Progenitor cell of endocrine pancreas (in vitro differentiated cells): ENCODE data around the gene DNAH8. TPM values are rescaled to one million over a fixed set of nuclear protein-coding genes. Genes with fewer than 3 reads are reported as not detected.

ENCODE experiments used
- DNase-seq: peaks from one replicate; pipeline ENCODE4 v3.0.0; 2021; ENCODE audit warnings: low spot score; ENCODE audit not compliant: unreplicated experiment
- H3K27ac Mint-ChIP-seq: 2 replicates; pipeline ENCODE4 v1.8.0; 2021; ENCODE audit warnings: mild to moderate bottlenecking, moderate library complexity, mixed read lengths
- H3K27me3 Mint-ChIP-seq: 2 replicates; pipeline ENCODE4 v1.8.0; 2021; ENCODE audit warnings: mixed read lengths
- H3K36me3 Mint-ChIP-seq: 2 replicates; pipeline ENCODE4 v1.8.0; 2022; ENCODE audit warnings: mixed read lengths; ENCODE audit not compliant: insufficient read depth
- H3K4me1 Mint-ChIP-seq: 2 replicates; pipeline ENCODE4 v1.8.0; 2021; ENCODE audit warnings: low read depth, mixed read lengths
- H3K4me3 Mint-ChIP-seq: 2 replicates; pipeline ENCODE4 v1.8.0; 2021; ENCODE audit warnings: low read depth, mild to moderate bottlenecking, moderate library complexity, mixed read lengths
- H3K9me3 Mint-ChIP-seq: 2 replicates; pipeline ENCODE4 v1.8.0; 2021; ENCODE audit warnings: low read depth, mixed read lengths
- total RNA-seq: library from RNA; stranded (reverse); gene quantifications from 2 replicates; pipeline ENCODE4 v1.2.1, GENCODE V29; 2021
- TF ChIP-seq, protein P1 (sequence below): fragments of 200-600 bp; sonication (generic); IDR thresholded peaks from one replicate; pipeline ENCODE4 v1.5.0; 2021; ENCODE audit warnings: antibody characterized with exemption, mild to moderate bottlenecking; ENCODE audit not compliant: unreplicated experiment

Gene DNAH8
- total RNA-seq, 1 donor from 2014 or later: 0.12 TPM

DNA sequence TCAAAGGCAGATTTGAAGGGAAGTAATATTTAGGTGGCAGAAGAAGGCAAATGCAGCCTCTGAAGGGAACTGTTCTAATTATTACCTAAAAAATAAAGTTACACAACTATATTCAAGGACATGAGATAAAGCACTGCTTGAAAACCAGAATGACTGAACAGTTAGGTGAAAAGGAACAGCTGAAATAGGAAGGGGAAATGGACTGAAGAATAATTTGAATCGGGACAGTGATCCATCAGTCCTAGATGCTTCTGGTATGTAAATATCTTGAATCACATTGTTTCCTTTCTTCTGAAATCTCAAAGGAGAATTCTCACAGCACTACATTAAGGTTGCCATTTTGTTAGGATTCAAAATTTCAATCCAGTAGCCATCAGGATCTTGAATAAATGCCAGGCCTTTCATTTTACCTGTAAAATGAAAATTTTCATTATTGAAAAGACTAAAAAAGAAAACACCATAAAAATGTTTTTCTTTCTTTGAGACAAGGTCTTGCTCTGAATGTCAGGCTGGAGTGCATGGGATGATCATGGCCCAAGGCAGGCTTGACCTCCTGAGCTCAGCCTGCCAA, 38.1 kb upstream of the DNAH8 start:
- no peaks in the 10 kb centered on the region for H3K27me3 Mint-ChIP-seq
- no peak for DNase-seq
- H3K4me1 Mint-ChIP-seq: peaks cover 13% of the 10 kb centered on the region
- H3K9me3 Mint-ChIP-seq: no peaks in the 10 kb centered on the region
- H3K36me3 Mint-ChIP-seq: peaks cover 33% of the 10 kb centered on the region
- TF ChIP-seq, protein P1, sequence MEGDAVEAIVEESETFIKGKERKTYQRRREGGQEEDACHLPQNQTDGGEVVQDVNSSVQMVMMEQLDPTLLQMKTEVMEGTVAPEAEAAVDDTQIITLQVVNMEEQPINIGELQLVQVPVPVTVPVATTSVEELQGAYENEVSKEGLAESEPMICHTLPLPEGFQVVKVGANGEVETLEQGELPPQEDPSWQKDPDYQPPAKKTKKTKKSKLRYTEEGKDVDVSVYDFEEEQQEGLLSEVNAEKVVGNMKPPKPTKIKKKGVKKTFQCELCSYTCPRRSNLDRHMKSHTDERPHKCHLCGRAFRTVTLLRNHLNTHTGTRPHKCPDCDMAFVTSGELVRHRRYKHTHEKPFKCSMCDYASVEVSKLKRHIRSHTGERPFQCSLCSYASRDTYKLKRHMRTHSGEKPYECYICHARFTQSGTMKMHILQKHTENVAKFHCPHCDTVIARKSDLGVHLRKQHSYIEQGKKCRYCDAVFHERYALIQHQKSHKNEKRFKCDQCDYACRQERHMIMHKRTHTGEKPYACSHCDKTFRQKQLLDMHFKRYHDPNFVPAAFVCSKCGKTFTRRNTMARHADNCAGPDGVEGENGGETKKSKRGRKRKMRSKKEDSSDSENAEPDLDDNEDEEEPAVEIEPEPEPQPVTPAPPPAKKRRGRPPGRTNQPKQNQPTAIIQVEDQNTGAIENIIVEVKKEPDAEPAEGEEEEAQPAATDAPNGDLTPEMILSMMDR: no peak
- H3K27ac Mint-ChIP-seq: no peak overlapping the region
- H3K4me3 Mint-ChIP-seq: no peak overlapping the region

DNA sequence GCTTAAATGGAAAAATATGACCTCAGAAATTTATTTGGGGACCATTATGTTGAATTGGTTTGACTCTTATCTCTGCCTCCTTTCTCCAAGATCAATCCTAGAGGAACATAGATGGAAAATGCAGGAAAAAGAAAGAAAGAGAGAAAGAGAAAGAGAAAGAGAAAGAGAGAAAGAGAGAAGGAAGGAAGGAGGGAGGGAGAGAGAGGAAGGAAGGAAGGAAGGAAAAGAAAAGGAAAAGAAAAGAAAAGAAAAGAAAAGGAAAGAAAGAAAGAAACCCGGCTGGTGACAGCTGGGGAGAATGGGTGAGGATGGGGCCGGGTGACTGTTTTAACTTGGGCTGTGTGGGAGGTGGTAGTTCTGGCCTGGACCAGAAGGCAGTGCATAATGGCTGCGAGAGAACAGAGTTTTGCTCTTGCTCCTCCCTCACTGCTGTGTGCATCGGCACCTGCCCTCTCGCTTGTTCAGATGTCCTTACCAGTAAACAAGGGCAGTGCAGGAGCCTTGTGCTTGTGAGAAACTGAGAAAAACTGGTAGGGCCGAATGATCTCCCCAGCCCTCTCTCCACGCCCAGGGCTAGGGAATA, 36.8 kb upstream of the DNAH8 start:
- H3K36me3 Mint-ChIP-seq: peaks cover 34% of the 10 kb centered on the region
- no peaks in the 10 kb centered on the region for H3K27me3 Mint-ChIP-seq
- H3K4me1 Mint-ChIP-seq: peaks cover 7% of the 10 kb centered on the region
- no peak overlapping the region for H3K27ac Mint-ChIP-seq
- DNase-seq: no peak
- no peak overlapping the region for H3K4me3 Mint-ChIP-seq
- H3K9me3 Mint-ChIP-seq: no peaks in the 10 kb centered on the region
- TF ChIP-seq, protein P1: no peak

DNA sequence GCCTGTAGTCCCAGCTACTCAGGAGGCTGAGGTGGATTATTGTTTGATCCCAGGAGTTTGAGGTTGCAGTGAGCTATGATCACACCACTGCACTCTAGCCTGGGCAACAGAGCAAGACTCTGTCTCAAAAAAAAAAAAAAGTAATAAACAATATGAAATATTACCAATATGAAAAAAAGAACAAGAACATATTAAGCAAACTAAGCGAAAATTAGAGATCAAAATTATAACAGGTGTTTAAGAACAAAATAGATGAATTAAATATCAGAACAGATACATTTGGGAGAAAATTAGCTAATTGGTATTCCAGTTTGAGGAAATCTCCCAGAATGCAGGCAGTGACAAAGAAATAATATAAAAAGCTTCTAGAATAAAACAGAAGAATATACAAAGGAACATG, 35.4 kb upstream of the DNAH8 start:
- no peak for DNase-seq
- no peaks in the 10 kb centered on the region for H3K9me3 Mint-ChIP-seq
- no peaks in the 10 kb centered on the region for H3K4me1 Mint-ChIP-seq
- H3K36me3 Mint-ChIP-seq: peaks cover 33% of the 10 kb centered on the region
- no peaks in the 10 kb centered on the region for H3K27me3 Mint-ChIP-seq
- no peak overlapping the region for H3K27ac Mint-ChIP-seq
- H3K4me3 Mint-ChIP-seq: no peak overlapping the region
- TF ChIP-seq, protein P1: no peak

DNA sequence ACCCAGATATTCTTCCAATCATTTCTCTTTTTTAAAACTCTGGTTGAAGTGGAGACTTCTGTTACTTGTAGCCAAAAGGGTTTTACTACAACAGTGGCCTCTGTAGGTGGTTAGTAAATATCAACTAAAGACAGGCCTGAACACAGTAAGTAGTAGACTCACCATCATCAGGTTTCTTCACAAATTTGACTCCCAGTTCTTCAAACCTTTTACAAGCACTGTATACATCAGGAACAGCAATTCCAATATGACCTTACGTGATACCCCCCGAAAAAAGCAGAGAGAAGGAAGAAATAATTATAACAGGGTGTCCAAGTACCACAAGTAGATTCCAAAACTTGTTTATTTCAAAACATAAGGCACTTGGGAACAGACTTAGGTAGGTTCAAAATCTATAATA, 33.3 kb upstream of the DNAH8 start:
- TF ChIP-seq, protein P1: no peak
- Mint-ChIP-seq H3K27me3 (no peaks in the 10 kb centered on the region), H3K4me1 (peaks cover 1% of the 10 kb centered on the region), H3K27ac (no peak overlapping the region), H3K4me3 (no peak overlapping the region), H3K9me3 (no peaks in the 10 kb centered on the region), H3K36me3 (peaks cover 18% of the 10 kb centered on the region)
- no peak for DNase-seq

DNA sequence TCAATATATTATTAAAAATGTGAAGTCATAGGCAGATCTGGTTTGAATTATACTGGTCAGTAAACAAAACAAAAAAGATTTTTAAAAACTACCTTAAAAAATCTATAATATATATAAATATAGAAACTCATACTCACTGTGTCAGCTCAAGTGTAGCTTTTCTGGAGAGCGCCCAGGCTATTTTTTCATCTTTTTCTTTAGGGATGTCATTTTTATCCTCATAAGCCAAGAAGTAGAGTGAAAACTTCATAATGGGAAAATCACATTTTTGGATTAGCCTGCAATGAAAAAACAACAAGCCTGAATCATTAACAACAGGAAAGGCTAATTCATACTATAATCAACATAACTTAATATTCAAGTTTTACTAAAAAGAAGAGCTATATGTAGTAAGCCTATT, 30.9 kb upstream of the DNAH8 start:
- Mint-ChIP-seq H3K36me3 (peaks cover 17% of the 10 kb centered on the region), H3K27ac (no peak overlapping the region), H3K4me1 (peaks cover 7% of the 10 kb centered on the region), H3K27me3 (no peaks in the 10 kb centered on the region), H3K4me3 (no peak overlapping the region), H3K9me3 (no peaks in the 10 kb centered on the region)
- no peak for DNase-seq
- TF ChIP-seq, protein P1: no peak
